CD4-positive, alpha-beta T cell treated with Interleukin-15 for 4 hours (primary cell): Measurements from ENCODE around the gene RBM19.
A peak's percentile ranks its signal among the peaks of the same experiment; 100 is the strongest.
"Not testable (repeated sequence)": the region's sequence is repeated elsewhere in the genome, so short reads cannot be mapped to it uniquely, and the experiment has no call there.

ENCODE experiments used
- DNase-seq: peaks from one replicate; pipeline ENCODE4 v3.0.0-alpha.2; 2020; ENCODE audit warnings: low spot score

The RBM19 gene

GRCh38 chr12:113926788-113927187 is 39.3 kb downstream of the RBM19 start:
- no peak for DNase-seq

- no peak for DNase-seq
Observed at GRCh38 chr12:113924341-113924740, 41.8 kb downstream of the RBM19 start.

GRCh38 chr12:113923251-113923650 is 42.9 kb downstream of the RBM19 start:
- DNase-seq: no peak

- DNase-seq: no peak
Observed at GRCh38 chr12:113921430-113921829, 44.7 kb downstream of the RBM19 start.

GRCh38 chr12:113919791-113920190 is 46.3 kb downstream of the RBM19 start:
- DNase-seq: no peak

GRCh38 chr12:113918306-113918705 is 47.8 kb downstream of the RBM19 start:
- DNase-seq: no peak

GRCh38 chr12:113917393-113917792 is 48.7 kb downstream of the RBM19 start:
- DNase-seq: no peak

- DNase-seq: no peak
Observed at GRCh38 chr12:113914806-113915205, 51.3 kb downstream of the RBM19 start.

GRCh38 chr12:113914176-113914575 is 51.9 kb downstream of the RBM19 start:
- DNase-seq: no peak

GRCh38 chr12:113912760-113913329 is 53.3 kb downstream of the RBM19 start:
- peak; percentile 44 for DNase-seq

GRCh38 chr12:113911971-113912759 is 54.0 kb downstream of the RBM19 start:
- DNase-seq: no peak

- DNase-seq: no peak
Observed at GRCh38 chr12:113910751-113911272, 55.3 kb downstream of the RBM19 start.

GRCh38 chr12:113909776-113910420 is 56.2 kb downstream of the RBM19 start:
- no peak for DNase-seq

GRCh38 chr12:113908584-113909100 is 57.5 kb downstream of the RBM19 start:
- no peak for DNase-seq

GRCh38 chr12:113907446-113908180 is 58.5 kb downstream of the RBM19 start:
- no peak for DNase-seq

GRCh38 chr12:113906411-113907200 is 59.5 kb downstream of the RBM19 start:
- DNase-seq: no peak

GRCh38 chr12:113905829-113906228 is 60.3 kb downstream of the RBM19 start:
- DNase-seq: no peak

GRCh38 chr12:113903381-113903863 is 62.7 kb downstream of the RBM19 start:
- DNase-seq: no peak

- not testable (repeated sequence) for DNase-seq
Observed at GRCh38 chr12:113901319-113901718, 64.8 kb downstream of the RBM19 start.

GRCh38 chr12:113900716-113901115 is 65.4 kb downstream of the RBM19 start:
- no peak for DNase-seq
